ENCODE data around the gene IL6R. TPM values are rescaled to one million over a fixed set of nuclear protein-coding genes. Genes with fewer than 3 reads are reported as not detected.
A peak's percentile ranks its signal among the peaks of the same experiment; 100 is the strongest.
"Not testable (repeated sequence)": the region's sequence is repeated elsewhere in the genome, so short reads cannot be mapped to it uniquely, and the experiment has no call there.

The IL6R gene
- polyA plus RNA-seq, 3 donors: 5.0 to 12.3 (median 7.8) TPM

DNA sequence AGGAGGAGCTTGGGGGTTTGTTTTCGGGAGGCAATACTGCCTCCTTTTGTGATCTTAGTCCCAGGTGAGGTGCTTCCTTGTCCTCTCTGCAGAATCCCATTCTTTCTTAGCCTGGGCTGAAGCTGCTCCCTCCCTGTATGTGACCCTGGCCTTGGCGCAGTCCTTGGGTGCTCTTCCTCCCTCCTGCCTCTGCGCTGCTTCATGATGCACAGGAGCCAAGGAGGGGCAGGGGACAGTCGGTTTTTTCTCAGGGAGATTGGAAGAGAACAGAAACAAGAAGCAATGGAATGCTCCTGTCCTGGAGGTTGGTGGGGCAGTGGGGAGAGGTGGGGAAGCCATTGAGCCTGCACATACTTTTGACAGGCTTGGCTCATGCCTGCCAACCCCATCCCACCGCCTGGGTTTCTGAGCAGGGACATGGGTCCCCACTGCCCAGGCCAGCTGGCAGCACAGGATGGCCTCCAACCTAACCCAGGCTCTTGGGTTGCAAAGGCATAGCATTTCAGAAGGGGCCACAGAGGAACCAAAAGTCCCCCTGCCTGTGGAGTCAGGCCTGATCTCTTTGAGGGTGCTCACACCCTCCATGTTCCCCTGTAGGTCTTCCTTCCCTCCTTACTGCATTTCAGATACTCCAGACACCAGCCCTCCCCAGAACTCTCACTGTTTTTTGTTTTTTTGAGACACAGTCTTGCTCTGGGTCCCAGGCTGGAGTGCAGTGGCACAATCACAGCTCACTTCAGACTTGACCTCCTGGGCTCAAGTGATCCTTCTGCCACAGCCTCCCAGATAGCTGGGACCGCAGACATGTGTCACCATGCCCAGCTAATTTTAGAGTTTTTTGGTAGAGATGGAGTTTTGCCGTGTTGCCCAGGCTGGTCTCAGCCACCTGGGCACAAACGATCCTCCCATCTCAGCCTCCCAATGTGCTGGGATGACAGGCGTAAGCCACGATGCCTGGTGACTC, 16.1 kb downstream of the IL6R start:
- 87 to 94% (median 94%) methylated on average over 10 of the region's 10 CpGs for WGBS, 3 donors
- H3K27ac ChIP-seq (ENCODE audit: low read depth, low read length): peak overlapping the region; percentile 43

- WGBS, 3 donors: 97 to 98% (median 97%) methylated on average over 8 of the region's 8 CpGs
- H3K27ac ChIP-seq (ENCODE audit: low read depth, low read length): not testable (repeated sequence)
Measured at GRCh38 chr1:154422049-154422448, 16.9 kb downstream of the IL6R start.

- WGBS, 3 donors: 74 to 89% (median 78%) methylated on average over 9 of the region's 9 CpGs
Measured at GRCh38 chr1:154422521-154422920, 17.4 kb downstream of the IL6R start.

DNA sequence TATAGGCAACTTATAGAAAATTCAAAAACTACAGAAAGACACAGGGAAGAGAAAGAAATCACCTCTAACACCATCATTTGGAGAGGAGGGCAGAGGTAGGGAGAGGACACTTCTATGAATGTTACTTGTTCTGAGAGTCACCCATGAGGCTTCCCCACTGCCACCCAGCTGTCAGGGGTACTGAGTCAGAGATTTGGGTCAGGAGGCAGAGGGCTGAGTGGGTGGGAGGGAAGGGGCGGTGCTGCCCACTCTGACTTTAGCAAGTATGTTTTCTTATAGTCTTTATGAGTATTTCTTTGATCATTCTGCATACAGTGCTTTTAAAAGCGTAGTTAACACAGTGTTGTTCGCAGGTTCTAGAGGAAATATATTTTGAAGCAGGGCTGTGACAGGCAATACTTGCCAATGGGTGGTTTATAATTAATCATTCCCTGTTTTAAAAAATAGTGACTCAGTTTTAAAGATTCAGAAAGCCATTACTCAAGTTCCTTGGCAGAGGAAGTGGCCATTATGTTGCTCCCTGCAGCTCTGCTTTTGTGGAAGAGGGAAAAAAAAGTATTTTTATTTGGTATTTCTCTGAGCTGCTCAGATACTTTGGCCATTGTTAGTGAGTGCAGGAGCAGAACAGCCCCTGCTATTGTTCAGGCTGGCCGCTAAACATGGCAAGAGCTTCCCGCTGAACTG, 18.3 kb downstream of the IL6R start:
- WGBS, 3 donors: 39 to 59% (median 48%) methylated on average over 5 of the region's 5 CpGs
- H3K27ac ChIP-seq (ENCODE audit: low read depth, low read length): no peak overlapping the region

More at GRCh38 chr1:154422521-154422920, 17.4 kb downstream of the IL6R start:
- H3K27ac ChIP-seq (ENCODE audit: low read depth, low read length): no peak overlapping the region

- WGBS, 3 donors: 74 to 83% (median 74%) methylated on average over 7 of the region's 7 CpGs
- H3K27ac ChIP-seq (ENCODE audit: low read depth, low read length): peak overlapping the region; percentile 62
Measured at GRCh38 chr1:154423988-154424326, 18.8 kb downstream of the IL6R start.

- no peak overlapping the region for H3K27ac ChIP-seq (ENCODE audit: low read depth, low read length)
- WGBS, 3 donors: 75 to 93% (median 82%) methylated on average over 6 of the region's 6 CpGs
Measured at GRCh38 chr1:154425172-154425571, 20.0 kb downstream of the IL6R start.

GRCh38 chr1:154427173-154428139, 22.3 kb downstream of the IL6R start:
- H3K27ac ChIP-seq (ENCODE audit: low read depth, low read length): no peak overlapping the region
- 69 to 73% (median 72%) methylated on average over 8 of the region's 8 CpGs for WGBS, 3 donors

- 89 to 93% (median 90%) methylated on average over 15 of the region's 15 CpGs for WGBS, 3 donors
- H3K27ac ChIP-seq (ENCODE audit: low read depth, low read length): no peak overlapping the region
Measured at GRCh38 chr1:154429118-154429517, 24.0 kb downstream of the IL6R start.

GRCh38 chr1:154429841-154430611, 24.9 kb downstream of the IL6R start:
- H3K27ac ChIP-seq (ENCODE audit: low read depth, low read length): no peak overlapping the region
- WGBS, 3 donors: 74 to 89% (median 87%) methylated on average over 17 of the region's 17 CpGs

GRCh38 chr1:154430903-154431302, 25.8 kb downstream of the IL6R start:
- 39 to 69% (median 66%) methylated on average over 11 of the region's 11 CpGs for WGBS, 3 donors
- no peak overlapping the region for H3K27ac ChIP-seq (ENCODE audit: low read depth, low read length)

- 61 to 90% (median 62%) methylated on average over 10 of the region's 10 CpGs for WGBS, 3 donors
- H3K27ac ChIP-seq (ENCODE audit: low read depth, low read length): no peak overlapping the region
Measured at GRCh38 chr1:154431586-154432373, 26.6 kb downstream of the IL6R start.

DNA sequence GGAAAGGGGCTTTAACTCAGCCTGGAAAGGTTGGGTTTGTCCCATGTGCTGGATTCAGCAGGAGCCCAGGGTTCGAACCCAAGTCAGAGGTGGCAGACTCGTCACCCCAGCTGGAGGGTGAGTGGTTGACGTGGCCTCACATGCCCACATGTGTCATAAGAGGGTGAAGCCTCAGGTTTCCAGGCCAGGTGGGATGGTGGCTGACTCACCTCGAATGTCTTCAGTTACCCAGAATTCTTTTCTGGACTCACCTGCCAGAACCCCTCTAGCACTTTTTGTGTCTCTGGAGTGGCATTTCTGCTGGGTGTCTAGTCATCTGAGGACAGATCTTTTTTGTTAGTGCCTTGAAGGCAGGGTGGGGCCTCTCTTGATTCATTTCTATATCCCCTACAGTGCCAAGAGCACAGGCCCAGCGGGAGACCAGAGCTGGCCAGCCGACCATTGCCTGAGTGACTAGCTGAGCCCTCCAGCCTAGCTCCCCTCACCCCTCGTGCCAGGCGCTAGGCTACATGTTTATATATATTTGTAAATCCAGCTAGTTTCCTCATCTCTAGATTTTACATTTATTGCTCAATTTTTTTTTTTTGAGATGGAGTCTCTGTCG, 28.1 kb downstream of the IL6R start:
- WGBS, 3 donors: 66 to 93% (median 72%) methylated on average over 9 of the region's 9 CpGs
- peak overlapping the region; percentile 40 for H3K27ac ChIP-seq (ENCODE audit: low read depth, low read length)

GRCh38 chr1:154434346-154435085, 29.4 kb downstream of the IL6R start:
- WGBS, 3 donors: 36 to 53% (median 47%) methylated on average over 18 of the region's 18 CpGs
- peak overlapping the region; percentile 40 for H3K27ac ChIP-seq (ENCODE audit: low read depth, low read length)

DNA sequence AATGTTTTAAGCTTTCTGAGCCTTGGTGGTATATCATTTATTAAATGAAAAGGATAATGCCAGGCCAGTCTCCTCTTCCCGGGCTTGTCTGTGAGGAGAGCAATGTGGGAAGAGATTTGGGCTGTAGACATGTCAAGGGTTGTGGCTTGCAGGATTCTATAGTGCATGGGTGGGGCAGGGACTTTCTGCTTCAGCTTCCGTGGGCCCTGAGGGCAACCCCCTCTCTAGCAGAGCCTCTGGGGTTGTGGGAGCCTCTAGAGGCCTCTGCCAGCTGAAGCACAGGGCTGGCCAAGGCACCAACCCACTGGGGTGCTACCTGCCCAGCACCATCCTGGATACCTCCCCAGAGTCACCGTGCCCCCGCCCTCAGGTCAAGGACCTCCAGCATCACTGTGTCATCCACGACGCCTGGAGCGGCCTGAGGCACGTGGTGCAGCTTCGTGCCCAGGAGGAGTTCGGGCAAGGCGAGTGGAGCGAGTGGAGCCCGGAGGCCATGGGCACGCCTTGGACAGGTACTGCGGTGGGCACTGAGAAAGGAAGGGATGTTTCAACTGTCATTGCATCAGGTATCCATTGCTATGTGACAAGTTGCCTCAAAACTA, 30.6 kb downstream of the IL6R start:
- H3K27ac ChIP-seq (ENCODE audit: low read depth, low read length): no peak overlapping the region
- 90 to 96% (median 95%) methylated on average over 15 of the region's 15 CpGs for WGBS, 3 donors

GRCh38 chr1:154436433-154436832, 31.3 kb downstream of the IL6R start:
- no peak overlapping the region for H3K27ac ChIP-seq (ENCODE audit: low read depth, low read length)
- WGBS, 3 donors: 75 to 88% (median 86%) methylated on average over 9 of the region's 9 CpGs

Data from adipose tissue (tissue), 3 donors.